ENCODE data around the gene ARID4B. TPM values are rescaled to one million over a fixed set of nuclear protein-coding genes. Genes with fewer than 3 reads are reported as not detected.

ARID4B gene
- total RNA-seq, 1 experiment from 2014 or later = 34.0 TPM

DNA sequence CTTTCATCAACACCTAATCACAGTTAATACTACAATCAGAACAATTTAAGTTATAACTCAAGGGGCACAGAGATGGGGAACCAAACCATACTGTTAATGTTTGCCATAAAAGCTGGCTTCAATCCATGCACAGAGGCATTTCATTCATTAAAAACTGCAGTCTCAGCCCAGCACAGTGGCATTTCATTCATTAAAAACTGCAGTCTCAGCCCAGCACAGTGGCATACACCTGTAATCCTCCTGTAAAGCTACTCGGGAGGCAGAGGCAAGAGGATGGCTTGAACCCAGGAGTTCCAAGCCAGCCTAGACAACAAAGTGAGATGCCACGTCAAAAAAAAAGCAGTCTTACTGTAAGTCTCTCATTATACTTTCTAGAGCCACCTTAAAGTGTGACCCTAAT lies 29.2 kb downstream of the ARID4B start:
- H3K4ac ChIP-seq (ENCODE audit: low read depth, low read length) = no peak overlapping the region
- no peak overlapping the region for H2BK120ac ChIP-seq (ENCODE audit: low read depth, low read length, poor library complexity, severe bottlenecking)
- H4K20me1 ChIP-seq (ENCODE audit: control insufficient read depth, insufficient read depth, insufficient read length) = no peaks in the 10 kb centered on the region
- H2AK5ac ChIP-seq (ENCODE audit: insufficient read length, low read length) = no peak overlapping the region
- H2BK20ac ChIP-seq (ENCODE audit: low read depth, low read length, poor library complexity, severe bottlenecking) = no peak overlapping the region
- H3K79me2 ChIP-seq (ENCODE audit: insufficient read depth, low read length) = peaks cover 35% of the 10 kb centered on the region; the same call in 1 of the 2 replicates
- H2BK12ac ChIP-seq (ENCODE audit: insufficient read length, low read depth, low read length) = no peak overlapping the region
- H3K27ac ChIP-seq (ENCODE audit: insufficient read length, low read depth, low read length) = no peak overlapping the region
- no peak overlapping the region for H3T11ph ChIP-seq (ENCODE audit: low read length)
- Mint-ChIP-seq H3K36me3 (ENCODE audit: insufficient read depth in 1 of 3, low read depth in 3 of 3) (peaks cover 10 to 27% (median 15%) of the 10 kb centered on the region in 3 experiments), H3K27ac (no peak overlapping the region), H3K9me3 (peaks cover 10 to 17% of the 10 kb centered on the region in 2 experiments), H3K4me1 (peaks cover 15 to 18% of the 10 kb centered on the region in 2 experiments), H3K27me3 (ENCODE audit: low read depth) (no peaks in the 10 kb centered on the region), H3K4me3 (no peak overlapping the region)
- H3K18ac ChIP-seq (ENCODE audit: insufficient read length, low read depth, low read length) = no peak overlapping the region
- TF ChIP-seq CTCF (conservative IDR thresholded peaks at IDR 0.05) = no peak
- no peak overlapping the region for H4K5ac ChIP-seq (ENCODE audit: insufficient read length, low read depth, low read length)
- H3K9me3 ChIP-seq (ENCODE audit: control insufficient read depth, low read depth, low read length) = no peaks in the 10 kb centered on the region
- H2BK15ac ChIP-seq (ENCODE audit: low read depth, low read length) = no peak overlapping the region
- no peaks in the 10 kb centered on the region for H3K79me1 ChIP-seq (ENCODE audit: insufficient read depth, low read depth, low read length, poor library complexity, severe bottlenecking)
- no peaks in the 10 kb centered on the region; the same call in 1 of the 2 replicates for H3K4me1 ChIP-seq (ENCODE audit: insufficient read depth, low read length)
- no peak overlapping the region for H2AFZ ChIP-seq (ENCODE audit: low read length)
- no peak overlapping the region for H3K23ac ChIP-seq (ENCODE audit: insufficient read length, low read depth, low read length)
- no peak overlapping the region for H3K14ac ChIP-seq (ENCODE audit: insufficient read depth, low read length)
- H3K9ac ChIP-seq (ENCODE audit: extremely low read depth, insufficient read length, low read length) = no peak overlapping the region
- H3K27me3 ChIP-seq (ENCODE audit: insufficient read depth, low read length) = no peaks in the 10 kb centered on the region
- H2BK5ac ChIP-seq (ENCODE audit: insufficient read length, low read length) = no peak overlapping the region
- H4K91ac ChIP-seq (ENCODE audit: insufficient read length, low read depth, low read length) = no peak overlapping the region
- no peaks in the 10 kb centered on the region for H3K23me2 ChIP-seq (ENCODE audit: insufficient read length, low read depth, low read length, poor library complexity, severe bottlenecking)
- H3K4me2 ChIP-seq (ENCODE audit: insufficient read depth, insufficient read length, low read length) = no peak overlapping the region
- no CpG with 5 or more reads among the region's 2 CpGs for WGBS (ENCODE audit: extremely low coverage, insufficient read length, low lambda C conversion rate)
- no peak for DNase-seq
- H4K8ac ChIP-seq (replicated peaks; ENCODE audit: insufficient read length, low read depth, low read length) = no peak overlapping the region
- H3K56ac ChIP-seq (ENCODE audit: insufficient read length, low read depth, low read length) = no peak overlapping the region

All from H9 (cell line).